Kidney glomerular epithelial cell (primary cell): ENCODE data around the gene TRABD2B.

ENCODE experiments used
- DNase-seq: peaks from one replicate; lab custom pipeline; 2025; lab: John Stamatoyannopoulos, UW

TRABD2B gene

GRCh38 chr1:47992720-47993415 lies 4.3 kb downstream of the TRABD2B start:
- DNase-seq = no peak

GRCh38 chr1:47991673-47992072 lies 5.5 kb downstream of the TRABD2B start:
- DNase-seq = no peak

- no peak for DNase-seq
Measured at GRCh38 chr1:47991187-47991586, 6.0 kb downstream of the TRABD2B start.

- DNase-seq = no peak
Measured at GRCh38 chr1:47990286-47990685, 6.9 kb downstream of the TRABD2B start.

GRCh38 chr1:47987601-47988000 lies 9.6 kb downstream of the TRABD2B start:
- no peak for DNase-seq

- DNase-seq = no peak
Measured at GRCh38 chr1:47986761-47987200, 10.4 kb downstream of the TRABD2B start.

- no peak for DNase-seq
Measured at GRCh38 chr1:47985018-47985417, 12.2 kb downstream of the TRABD2B start.

GRCh38 chr1:47984175-47984789 lies 12.9 kb downstream of the TRABD2B start:
- DNase-seq = no peak

- DNase-seq = no peak
Measured at GRCh38 chr1:47983691-47984090, 13.5 kb downstream of the TRABD2B start.

GRCh38 chr1:47981667-47982350 lies 15.4 kb downstream of the TRABD2B start:
- no peak for DNase-seq

GRCh38 chr1:47980501-47980900 lies 16.7 kb downstream of the TRABD2B start:
- no peak for DNase-seq

GRCh38 chr1:47979724-47980123 lies 17.5 kb downstream of the TRABD2B start:
- no peak for DNase-seq

GRCh38 chr1:47978486-47978885 lies 18.7 kb downstream of the TRABD2B start:
- no peak for DNase-seq

GRCh38 chr1:47976728-47977127 lies 20.5 kb downstream of the TRABD2B start:
- DNase-seq = no peak

- no peak for DNase-seq
Measured at GRCh38 chr1:47976267-47976666, 20.9 kb downstream of the TRABD2B start.

- no peak for DNase-seq
Measured at GRCh38 chr1:47975302-47975921, 21.8 kb downstream of the TRABD2B start.

- no peak for DNase-seq
Measured at GRCh38 chr1:47972864-47973432, 24.2 kb downstream of the TRABD2B start.

GRCh38 chr1:47971385-47972160 lies 25.6 kb downstream of the TRABD2B start:
- DNase-seq = no peak

- no peak for DNase-seq
Measured at GRCh38 chr1:47970882-47971281, 26.3 kb downstream of the TRABD2B start.

GRCh38 chr1:47969478-47969877 lies 27.7 kb downstream of the TRABD2B start:
- no peak for DNase-seq

- no peak for DNase-seq
Measured at GRCh38 chr1:47968556-47968888, 28.7 kb downstream of the TRABD2B start.
